Measurements from ENCODE around the gene SMCR8.
"Not testable (repeated sequence)": the region's sequence is repeated elsewhere in the genome, so short reads cannot be mapped to it uniquely, and the experiment has no call there.

DNA sequence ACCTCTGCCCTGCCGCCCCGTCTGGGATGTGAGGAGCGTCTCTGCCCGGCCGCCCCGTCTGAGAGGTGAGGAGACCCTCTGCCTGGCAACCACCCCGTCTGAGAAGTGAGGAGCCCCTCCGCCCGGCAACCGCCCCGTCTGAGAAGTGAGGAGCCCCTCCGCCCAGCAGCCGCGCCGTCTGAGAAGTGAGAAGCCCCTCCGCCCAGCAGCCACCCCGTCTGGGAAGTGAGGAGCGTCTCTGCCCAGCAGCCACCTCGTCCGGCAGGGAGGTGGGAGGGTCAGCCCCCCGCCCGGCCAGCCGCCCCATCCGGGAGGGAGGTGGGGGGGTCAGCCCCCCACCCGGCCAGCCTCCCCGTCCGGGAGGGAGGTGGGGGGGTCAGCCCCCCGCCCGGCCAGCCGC is 17.0 kb upstream of the SMCR8 start:
- TF ChIP-seq, protein P1, sequence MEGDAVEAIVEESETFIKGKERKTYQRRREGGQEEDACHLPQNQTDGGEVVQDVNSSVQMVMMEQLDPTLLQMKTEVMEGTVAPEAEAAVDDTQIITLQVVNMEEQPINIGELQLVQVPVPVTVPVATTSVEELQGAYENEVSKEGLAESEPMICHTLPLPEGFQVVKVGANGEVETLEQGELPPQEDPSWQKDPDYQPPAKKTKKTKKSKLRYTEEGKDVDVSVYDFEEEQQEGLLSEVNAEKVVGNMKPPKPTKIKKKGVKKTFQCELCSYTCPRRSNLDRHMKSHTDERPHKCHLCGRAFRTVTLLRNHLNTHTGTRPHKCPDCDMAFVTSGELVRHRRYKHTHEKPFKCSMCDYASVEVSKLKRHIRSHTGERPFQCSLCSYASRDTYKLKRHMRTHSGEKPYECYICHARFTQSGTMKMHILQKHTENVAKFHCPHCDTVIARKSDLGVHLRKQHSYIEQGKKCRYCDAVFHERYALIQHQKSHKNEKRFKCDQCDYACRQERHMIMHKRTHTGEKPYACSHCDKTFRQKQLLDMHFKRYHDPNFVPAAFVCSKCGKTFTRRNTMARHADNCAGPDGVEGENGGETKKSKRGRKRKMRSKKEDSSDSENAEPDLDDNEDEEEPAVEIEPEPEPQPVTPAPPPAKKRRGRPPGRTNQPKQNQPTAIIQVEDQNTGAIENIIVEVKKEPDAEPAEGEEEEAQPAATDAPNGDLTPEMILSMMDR (IDR thresholded peaks at IDR 0.05 in 4 of 5, conservative IDR thresholded peaks at IDR 0.05 in 1 of 5): not testable (repeated sequence)
- not testable (repeated sequence) for TF ChIP-seq POLR2A (IDR thresholded peaks at IDR 0.05)
